Left colon (tissue), 2 donors: ENCODE data around the gene RHEX. TPM values are rescaled to one million over a fixed set of nuclear protein-coding genes. Genes with fewer than 3 reads are reported as not detected.

Experiments
- ATAC-seq: fragments of 200-7000 bp; cut with Tn5 transposase; one replicate; pipeline ENCODE4 v1.9.1; 2020; ENCODE audit warnings: mild to moderate bottlenecking, moderate library complexity
- DNase-seq, 2 donors: peaks; one replicate each; pipeline ENCODE4 v3.0.0-alpha.2; 2020
- intact Hi-C, 2 donors: fragments of 100-400 bp; cut with DNase I in 1 of 2; cut with micrococcal nuclease in 1 of 2; formaldehyde crosslinking; loops; one replicate each; pipeline versions ENCODE4 v1.11.2 to v1.14.0; 2022; cut with DNase I, micrococcal nuclease
- total RNA-seq, 2 donors: library from RNA; stranded (reverse); fragmentation: NEBNext Ultra II Directional; extraction: Animal tissue kit (Norgen Biotek cat#: 25700); gene quantifications; one replicate each; pipeline ENCODE4 v1.2.1, GENCODE V29; 2021
- donor health status: DM: no; HTN: no; CAD: no.
- donor health status: DM: yes; HTN: yes; CAD: no.

The RHEX gene
- total RNA-seq, 2 donors from 2014 or later: 0.43 to 1.6 TPM

- DNase-seq (peak; percentile 58 to 85), ATAC-seq (peak; percentile 83)
- intact Hi-C loops: loop anchor here in 1 of 2 donors (5.0 to 10.0 kb wide), 3 partner anchors 82 to 312 kb away; partner anchors contain the start of gene CTSE
These were observed 53.6 kb downstream of the RHEX start for GRCh38 chr1:206106328-206107167.

GRCh38 chr1:206107168-206107544 lies 54.2 kb downstream of the RHEX start:
- DNase-seq (no peak), ATAC-seq (no peak)
- intact Hi-C loops: loop anchor here in 1 of 2 donors (5.0 to 10.0 kb wide), 3 partner anchors 82 to 312 kb away; partner anchors contain the start of gene CTSE

DNA sequence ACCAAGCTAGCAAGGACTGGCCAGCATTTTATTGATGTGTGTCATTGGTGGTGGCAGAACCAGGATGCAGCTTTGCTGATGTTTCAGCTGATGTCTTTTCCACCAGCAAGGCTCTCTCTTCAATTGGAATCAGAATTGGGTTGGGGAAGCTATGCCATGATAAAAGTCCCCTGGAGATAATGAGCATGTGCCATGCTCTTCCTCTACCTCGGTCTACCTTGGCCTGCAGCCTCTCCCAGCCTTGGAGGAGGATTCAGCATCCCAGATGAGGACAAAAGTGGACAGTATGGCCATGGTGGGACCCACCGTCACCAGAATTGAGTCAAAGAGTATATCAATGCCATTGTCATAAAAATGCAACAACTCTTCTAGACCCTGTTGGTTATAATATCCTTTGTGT lies 55.7 kb downstream of the RHEX start:
- intact Hi-C loops: loop anchor here in 1 of 2 donors (5.0 to 10.0 kb wide), 3 partner anchors 84 to 314 kb away; partner anchors contain the start of gene CTSE
- no peak for DNase-seq
- ATAC-seq: no peak

DNA sequence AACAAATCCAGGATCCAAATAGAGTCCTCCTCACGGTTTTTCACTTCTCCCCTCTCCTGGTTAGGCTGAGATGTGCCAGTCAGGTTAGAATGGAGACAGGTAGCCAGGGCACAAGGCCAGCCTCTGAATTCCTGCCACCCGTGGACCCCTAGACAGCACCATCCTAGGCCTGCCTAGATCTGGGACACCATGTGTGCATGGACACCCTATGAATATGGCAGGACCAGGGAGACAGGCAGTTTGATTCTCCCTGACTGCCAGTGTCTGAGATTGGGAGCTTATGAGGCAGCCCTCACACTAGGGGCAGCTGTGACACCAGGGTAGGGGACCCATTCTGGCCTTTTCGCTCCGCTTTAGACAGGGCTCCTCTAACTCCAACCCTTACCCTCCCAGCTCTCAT lies 56.7 kb downstream of the RHEX start:
- DNase-seq: no peak

GRCh38 chr1:206110161-206110560 lies 57.2 kb downstream of the RHEX start:
- intact Hi-C loops: no loop called here
- no peak for DNase-seq
- no peak for ATAC-seq

More for the DNA sequence above, 56.7 kb downstream of the RHEX start:
- ATAC-seq: no peak
- intact Hi-C loops: loop anchor here in 1 of 2 donors (5.0 to 10.0 kb wide), 3 partner anchors 85 to 315 kb away; partner anchors contain the start of gene CTSE

DNA sequence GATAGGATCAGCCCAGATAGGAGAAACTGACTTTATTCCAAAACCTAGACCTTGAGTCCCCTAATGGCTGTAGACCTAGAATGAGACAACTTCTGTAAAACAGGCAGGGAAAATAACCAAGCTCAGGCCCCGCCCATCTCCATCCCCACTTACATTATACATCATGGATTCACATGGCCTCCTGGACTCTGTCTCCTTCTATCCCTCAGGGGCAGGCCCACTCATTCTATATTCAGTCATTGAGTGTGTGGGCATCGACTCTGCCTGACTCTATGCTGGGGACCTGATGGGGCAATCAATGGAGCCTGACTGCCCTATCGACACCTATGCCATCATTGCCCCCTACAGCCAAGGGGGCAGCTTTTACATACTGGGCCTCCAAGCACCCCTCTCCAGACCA lies 57.8 kb downstream of the RHEX start:
- DNase-seq: no peak
- no peak for ATAC-seq
- intact Hi-C loops: no loop called here

DNA sequence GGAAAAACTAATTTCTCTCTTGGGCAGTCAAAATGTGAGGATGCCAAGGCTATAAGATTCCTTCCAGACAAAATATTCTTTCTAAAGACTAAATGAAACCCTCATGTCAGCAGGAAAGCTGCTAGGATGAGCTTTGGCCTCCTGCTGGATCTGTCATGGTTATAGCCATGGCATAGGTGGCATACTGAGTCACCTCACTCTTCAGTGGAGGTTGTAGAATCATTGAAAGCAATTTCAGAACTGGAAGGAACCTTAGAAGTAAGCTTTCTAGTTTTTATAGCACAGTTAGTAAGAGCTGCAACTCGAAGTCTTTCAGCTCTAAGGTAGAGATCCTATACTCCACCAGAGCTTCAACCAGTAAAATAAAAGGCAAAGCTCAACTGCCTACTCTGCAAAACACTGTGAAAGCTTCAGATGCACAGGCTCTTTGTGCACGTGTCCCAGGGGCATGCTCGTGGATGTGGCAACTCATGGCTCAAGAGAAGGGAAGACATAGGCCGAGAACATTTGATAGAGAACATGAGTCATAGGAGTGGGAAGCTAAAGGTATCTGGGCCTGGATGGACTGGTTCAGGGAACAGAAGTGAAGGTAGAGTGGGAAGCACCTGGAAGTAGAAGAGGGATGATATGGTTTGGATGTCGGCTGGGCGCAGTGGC lies 58.4 kb downstream of the RHEX start:
- DNase-seq: no peak
- intact Hi-C loops: no loop called here
- no peak for ATAC-seq

DNA sequence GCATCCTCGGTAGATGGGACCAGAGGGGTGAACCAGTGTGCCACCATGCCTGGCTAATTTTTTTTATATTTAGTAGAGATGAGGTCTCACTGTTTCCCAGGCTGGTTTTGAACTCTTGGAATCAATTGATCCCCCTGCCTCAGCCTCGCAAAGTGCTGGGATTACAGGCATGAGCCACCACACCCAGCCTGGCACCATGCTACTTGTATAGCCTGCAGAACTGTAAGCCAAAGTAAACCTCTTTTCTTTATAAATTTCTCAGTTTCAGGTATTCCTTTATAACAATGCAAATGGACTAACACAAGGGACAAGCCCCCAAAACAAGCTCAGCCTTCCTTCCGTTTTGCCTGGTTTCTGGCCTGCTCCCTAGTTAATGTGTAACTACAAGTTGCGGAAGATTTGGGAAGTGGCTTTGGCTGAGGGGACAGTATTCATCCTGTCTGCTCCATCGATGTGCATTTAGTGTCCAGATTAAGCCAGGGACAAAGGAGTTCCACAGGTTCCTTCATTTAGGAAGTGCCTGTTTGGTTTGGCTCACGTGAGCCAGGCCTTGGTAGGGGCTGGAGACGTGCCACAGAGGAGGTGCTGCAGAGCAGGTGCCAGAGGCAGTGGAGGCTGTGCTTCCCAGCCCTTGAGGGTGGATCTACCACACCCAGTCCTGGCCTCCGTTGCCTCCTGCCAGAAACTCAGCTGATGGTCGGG lies 59.8 kb downstream of the RHEX start:
- peak; percentile 87 for ATAC-seq
- intact Hi-C loops: no loop called here
- DNase-seq: peak; percentile 67 to 75

GRCh38 chr1:206114692-206115640 lies 62.0 kb downstream of the RHEX start:
- intact Hi-C loops: no loop called here
- ATAC-seq (peak; percentile 26), DNase-seq (no peak)

- no peak for ATAC-seq
- intact Hi-C loops: no loop called here
These were observed 62.8 kb downstream of the RHEX start for GRCh38 chr1:206115791-206116190.

GRCh38 chr1:206116191-206116872 lies 63.4 kb downstream of the RHEX start:
- no peak for DNase-seq
- ATAC-seq: no peak
- intact Hi-C loops: no loop called here

More at GRCh38 chr1:206115791-206116190, 62.8 kb downstream of the RHEX start:
- no peak for DNase-seq

GRCh38 chr1:206116873-206117150 lies 63.8 kb downstream of the RHEX start:
- intact Hi-C loops: no loop called here
- ATAC-seq (no peak), DNase-seq (no peak)

DNA sequence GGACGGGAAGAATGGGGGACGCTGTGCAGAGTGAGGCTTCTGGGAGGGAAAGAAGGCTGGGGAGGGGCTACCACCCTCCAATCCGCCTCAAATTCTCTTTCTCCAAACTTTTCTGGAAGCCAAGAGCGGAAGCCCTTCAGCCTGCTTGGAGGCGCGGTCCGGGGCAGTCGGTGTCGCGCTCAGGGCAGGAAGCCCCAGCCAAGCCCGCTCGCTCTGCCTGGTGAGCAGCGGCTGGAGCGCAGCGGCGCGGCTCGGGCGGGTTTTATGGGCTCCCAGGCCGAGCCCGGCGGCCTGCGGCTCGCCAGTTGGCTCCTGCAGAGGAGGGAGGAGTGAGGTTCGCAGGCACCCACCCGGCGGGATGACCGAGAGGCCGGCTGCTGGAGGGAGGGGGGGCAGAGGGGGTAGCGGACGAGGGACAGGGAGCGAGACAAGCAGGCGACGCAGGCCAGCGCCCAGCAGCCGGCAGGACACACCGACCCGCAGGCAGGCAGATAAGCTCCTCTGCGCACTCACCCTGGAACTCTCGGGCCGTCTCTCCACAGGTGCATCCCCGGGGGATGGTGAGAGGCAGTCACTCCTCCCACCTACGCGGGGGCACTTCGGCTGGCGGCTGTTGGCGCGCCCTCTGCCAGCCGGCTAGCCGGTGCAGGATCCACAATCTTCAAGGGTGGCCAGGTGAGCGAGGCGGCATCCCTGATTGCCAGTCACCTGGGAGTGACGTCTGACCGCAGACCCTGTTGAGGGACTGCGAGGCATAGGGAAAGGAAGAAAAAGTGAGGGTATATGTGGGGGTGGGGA lies 64.4 kb downstream of the RHEX start, which contains the start of gene AVPR1B:
Gene AVPR1B (minus strand): TSS at position 238 of the 798 bp plus-strand sequence. CDS start 498 bp downstream, outside the sequence.
- peak in 1 of 2 donors; percentile 48 for DNase-seq
- ATAC-seq: peak; percentile 77
- intact Hi-C loops: no loop called here

GRCh38 chr1:206120406-206120805 lies 67.4 kb downstream of the RHEX start:
- DNase-seq (no peak), ATAC-seq (no peak)
- intact Hi-C loops: no loop called here

DNA sequence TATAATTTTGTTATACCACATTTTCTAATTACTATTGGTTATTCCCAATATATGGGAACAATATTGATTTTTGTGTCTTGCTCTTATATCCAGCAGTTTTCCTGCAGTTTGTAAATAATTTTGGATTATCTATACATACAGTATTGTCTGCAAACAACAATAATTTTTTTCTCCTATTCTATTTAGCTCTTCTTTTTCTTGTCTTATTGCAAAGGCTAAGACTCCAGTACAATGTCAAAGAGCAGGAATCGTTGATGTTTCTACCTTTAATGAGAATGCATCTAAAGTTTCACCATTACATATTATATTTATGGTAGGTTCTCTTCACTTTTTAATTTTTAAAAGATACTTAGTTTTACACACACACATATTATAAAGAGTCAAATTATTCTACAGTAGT lies 68.3 kb downstream of the RHEX start:
- no peak for ATAC-seq
- intact Hi-C loops: no loop called here
- no peak for DNase-seq

DNA sequence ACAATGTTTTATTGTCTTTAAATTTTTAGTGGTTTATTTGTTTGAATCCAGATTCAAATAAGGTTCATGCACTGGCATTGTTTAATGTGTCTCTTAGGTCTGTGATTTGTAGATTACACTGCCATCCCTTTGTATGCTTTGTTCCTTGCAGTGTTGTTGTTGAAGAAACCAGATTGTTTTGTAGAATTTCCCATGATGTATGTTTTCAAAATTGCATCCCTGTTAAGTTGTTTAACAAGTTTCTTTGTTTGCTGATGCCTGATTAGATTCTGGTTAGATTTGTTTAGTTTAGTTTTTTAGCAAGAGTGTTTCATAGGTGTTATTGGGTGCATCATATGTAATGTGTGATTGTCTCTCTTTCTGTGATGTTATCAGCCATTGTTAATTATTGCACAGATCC lies 69.7 kb downstream of the RHEX start:
- ATAC-seq: no peak
- intact Hi-C loops: no loop called here
- DNase-seq: no peak

DNA sequence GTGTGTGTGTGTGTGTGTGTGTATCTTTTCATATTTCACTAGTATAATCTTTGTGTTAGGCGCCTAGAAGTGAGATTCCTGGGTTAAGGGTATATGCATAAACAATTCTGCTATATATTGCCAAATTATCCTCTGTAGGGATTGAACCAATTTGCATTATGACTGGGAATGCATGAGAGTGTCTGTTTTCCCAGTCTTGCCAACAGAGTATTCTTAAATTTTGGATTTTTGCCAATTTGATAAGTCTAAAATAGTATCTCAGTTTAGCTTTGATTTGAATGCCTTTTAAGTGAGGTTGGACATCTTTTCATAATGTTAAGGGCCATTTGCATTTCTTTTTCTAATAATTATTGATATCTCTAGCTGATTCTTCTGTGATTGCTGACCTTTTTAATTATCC lies 72.4 kb downstream of the RHEX start:
- no peak for ATAC-seq
- intact Hi-C loops: no loop called here

More for the DNA sequence above, 72.4 kb downstream of the RHEX start:
- DNase-seq: no peak
